PC-3 (cell line): Measurements from ENCODE around the gene ESRRG.

Source experiments
- EZH2 ChIP-seq: fragments of 300-600 bp; sonication (generic); IDR thresholded peaks from one replicate; pipeline ENCODE4 v1.6.1; 2017; ENCODE audit warnings: antibody characterized with exemption, mild to moderate bottlenecking, low read length; ENCODE audit not compliant: unreplicated experiment
- EZH2phosphoT487 ChIP-seq: fragments of 300-600 bp; sonication (generic); IDR thresholded peaks from 2 replicates; pipeline ENCODE4 v1.6.1; 2018; ENCODE audit warnings: mild to moderate bottlenecking, antibody characterized with exemption, low read length, borderline replicate concordance

- TF ChIP-seq EZH2phosphoT487 (no peak), EZH2 (no peak)
Measured at GRCh38 chr1:216521477-216521876, 201.8 kb downstream of the ESRRG start.
